G401.6 (cell line): Measurements from ENCODE around the gene CELF4.

ENCODE experiments used
- FAIRE-seq: peaks from 2 replicates; lab custom pipeline; 2012; peaks lifted over from hg19 to GRCh38; lab: Jason Lieb, UNC

CELF4 gene

GRCh38 chr18:37572736-37573135, 7.1 kb upstream of the CELF4 start:
- no peak for FAIRE-seq

GRCh38 chr18:37571266-37571665, 5.7 kb upstream of the CELF4 start:
- no peak for FAIRE-seq

GRCh38 chr18:37570336-37570930, 4.8 kb upstream of the CELF4 start:
- no peak for FAIRE-seq

- no peak for FAIRE-seq
Observed at GRCh38 chr18:37568671-37569070, 3.1 kb upstream of the CELF4 start.

- FAIRE-seq: no peak
Observed at GRCh38 chr18:37567994-37568359, 2.4 kb upstream of the CELF4 start.

- FAIRE-seq: no peak
Observed at GRCh38 chr18:37567061-37567993, 1.7 kb upstream of the CELF4 start.

GRCh38 chr18:37566479-37567060, 972 bp upstream of the CELF4 start:
- no peak for FAIRE-seq

GRCh38 chr18:37565977-37566478, 430 bp upstream of the CELF4 start:
- no peak for FAIRE-seq

GRCh38 chr18:37564711-37565100, 892 bp downstream of the CELF4 start:
- FAIRE-seq: no peak

GRCh38 chr18:37563931-37564392, 1.6 kb downstream of the CELF4 start:
- FAIRE-seq: no peak

- FAIRE-seq: no peak
Observed at GRCh38 chr18:37561986-37562385, 3.6 kb downstream of the CELF4 start.

- FAIRE-seq: no peak
Observed at GRCh38 chr18:37560003-37560402, 5.6 kb downstream of the CELF4 start.

- FAIRE-seq: no peak
Observed at GRCh38 chr18:37559194-37559593, 6.4 kb downstream of the CELF4 start.

- no peak for FAIRE-seq
Observed at GRCh38 chr18:37554399-37554787, 11.2 kb downstream of the CELF4 start.

GRCh38 chr18:37553633-37554398, 11.8 kb downstream of the CELF4 start:
- FAIRE-seq: no peak

- no peak for FAIRE-seq
Observed at GRCh38 chr18:37552286-37552685, 13.3 kb downstream of the CELF4 start.

GRCh38 chr18:37551846-37552245, 13.8 kb downstream of the CELF4 start:
- FAIRE-seq: no peak

- no peak for FAIRE-seq
Observed at GRCh38 chr18:37551249-37551648, 14.3 kb downstream of the CELF4 start.

- no peak for FAIRE-seq
Observed at GRCh38 chr18:37550118-37550875, 15.3 kb downstream of the CELF4 start.

GRCh38 chr18:37548679-37549289, 16.8 kb downstream of the CELF4 start:
- FAIRE-seq: no peak

- FAIRE-seq: no peak
Observed at GRCh38 chr18:37547196-37547827, 18.3 kb downstream of the CELF4 start.
